Measurements from ENCODE around the gene MGMT. TPM values are rescaled to one million over a fixed set of nuclear protein-coding genes. Genes with fewer than 3 reads are reported as not detected.
"Not testable (repeated sequence)": the region's sequence is repeated elsewhere in the genome, so short reads cannot be mapped to it uniquely, and the experiment has no call there.

The MGMT gene
- total RNA-seq, 2 donors from 2014 or later, result 18.3 to 25.5 TPM

DNA sequence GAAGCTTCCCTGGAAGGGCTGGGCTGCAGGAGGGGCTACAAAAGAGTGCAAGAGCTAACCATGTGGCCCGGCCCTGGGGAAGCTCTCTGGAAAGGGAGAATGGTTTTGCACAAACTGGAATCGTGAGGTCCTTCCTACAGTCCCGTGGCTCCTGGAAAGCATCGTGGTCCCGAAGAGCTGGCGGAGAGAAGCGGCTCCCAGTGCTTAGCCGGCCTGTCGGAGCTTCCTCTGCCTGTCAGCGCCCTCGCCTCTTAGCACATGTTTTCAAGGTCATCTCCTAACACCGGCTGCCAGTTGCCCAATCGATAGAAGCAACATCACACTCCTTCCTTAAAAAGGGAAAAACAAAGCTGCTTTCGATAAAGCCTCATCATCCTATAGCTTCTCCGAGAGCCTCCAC is 42.1 kb upstream of the MGMT start:
- ATAC-seq (ENCODE audit: insufficient number of reproducible peaks, low FRiP score, low read depth) (no peak), DNase-seq (ENCODE audit: low spot score) (no peak)
- Histone ChIP-seq H3K27ac (no peak overlapping the region), H3K4me3 (no peak overlapping the region), H3K36me3 (no peaks in the 10 kb centered on the region), H3K4me1 (ENCODE audit: control insufficient read depth in 1 of 2, low read depth in 2 of 2) (no peaks in the 10 kb centered on the region), H3K27me3 (replicated peaks; ENCODE audit: insufficient read depth) (no peaks in the 10 kb centered on the region), H3K9me3 (no peaks in the 10 kb centered on the region)
- TF ChIP-seq, protein P1, sequence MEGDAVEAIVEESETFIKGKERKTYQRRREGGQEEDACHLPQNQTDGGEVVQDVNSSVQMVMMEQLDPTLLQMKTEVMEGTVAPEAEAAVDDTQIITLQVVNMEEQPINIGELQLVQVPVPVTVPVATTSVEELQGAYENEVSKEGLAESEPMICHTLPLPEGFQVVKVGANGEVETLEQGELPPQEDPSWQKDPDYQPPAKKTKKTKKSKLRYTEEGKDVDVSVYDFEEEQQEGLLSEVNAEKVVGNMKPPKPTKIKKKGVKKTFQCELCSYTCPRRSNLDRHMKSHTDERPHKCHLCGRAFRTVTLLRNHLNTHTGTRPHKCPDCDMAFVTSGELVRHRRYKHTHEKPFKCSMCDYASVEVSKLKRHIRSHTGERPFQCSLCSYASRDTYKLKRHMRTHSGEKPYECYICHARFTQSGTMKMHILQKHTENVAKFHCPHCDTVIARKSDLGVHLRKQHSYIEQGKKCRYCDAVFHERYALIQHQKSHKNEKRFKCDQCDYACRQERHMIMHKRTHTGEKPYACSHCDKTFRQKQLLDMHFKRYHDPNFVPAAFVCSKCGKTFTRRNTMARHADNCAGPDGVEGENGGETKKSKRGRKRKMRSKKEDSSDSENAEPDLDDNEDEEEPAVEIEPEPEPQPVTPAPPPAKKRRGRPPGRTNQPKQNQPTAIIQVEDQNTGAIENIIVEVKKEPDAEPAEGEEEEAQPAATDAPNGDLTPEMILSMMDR (IDR thresholded peaks at IDR 0.05), result no peak

DNA sequence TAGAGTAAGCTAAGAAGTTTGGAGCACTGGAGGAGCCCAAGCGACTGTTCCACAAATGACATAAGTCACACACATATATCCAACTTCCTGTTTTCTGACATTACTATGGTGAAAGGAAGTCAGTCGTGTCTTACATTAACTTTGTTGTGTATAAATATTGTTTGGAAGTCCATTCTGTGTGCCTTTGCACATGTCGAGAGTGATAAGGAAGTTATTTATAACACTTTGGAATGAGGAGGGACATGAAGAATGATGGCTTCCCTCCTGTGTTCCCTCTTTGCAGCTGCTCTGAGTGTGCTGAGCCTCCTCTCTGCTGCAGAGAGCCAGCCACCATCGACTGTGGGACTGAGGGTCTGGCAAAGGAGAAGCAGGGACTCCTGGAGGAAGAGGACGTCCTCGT is 40.4 kb upstream of the MGMT start:
- Histone ChIP-seq H3K4me1 (ENCODE audit: control insufficient read depth in 1 of 2, low read depth in 2 of 2) (no peaks in the 10 kb centered on the region), H3K9me3 (no peaks in the 10 kb centered on the region), H3K27ac (no peak overlapping the region), H3K4me3 (no peak overlapping the region), H3K36me3 (no peaks in the 10 kb centered on the region), H3K27me3 (replicated peaks; ENCODE audit: insufficient read depth) (no peaks in the 10 kb centered on the region)
- TF ChIP-seq, protein P1 (IDR thresholded peaks at IDR 0.05), result no peak
- ATAC-seq (ENCODE audit: insufficient number of reproducible peaks, low FRiP score, low read depth) (no peak), DNase-seq (ENCODE audit: low spot score) (no peak)

DNA sequence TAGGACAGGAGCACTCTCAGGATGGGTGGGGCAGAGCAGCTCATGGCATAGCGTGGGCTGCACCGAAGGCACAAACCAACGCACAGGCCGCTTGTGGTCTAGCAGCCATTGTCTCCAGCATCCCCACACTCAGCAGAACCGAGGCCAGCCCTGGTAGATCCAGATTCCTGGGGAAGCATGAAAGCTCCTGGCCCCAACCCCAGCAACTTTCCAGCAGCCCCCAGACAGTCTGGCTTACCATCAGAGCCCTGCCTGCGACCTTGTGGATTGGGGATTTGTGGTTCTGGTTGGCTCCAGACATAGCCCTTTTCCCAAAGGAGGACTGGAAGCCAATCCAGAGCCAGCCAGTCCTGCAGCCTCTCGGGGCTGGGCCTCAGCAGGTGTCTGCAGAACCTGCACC is 33.8 kb upstream of the MGMT start:
- Histone ChIP-seq H3K36me3 (no peaks in the 10 kb centered on the region), H3K27me3 (replicated peaks; ENCODE audit: insufficient read depth) (no peaks in the 10 kb centered on the region), H3K4me3 (no peak overlapping the region), H3K4me1 (ENCODE audit: control insufficient read depth in 1 of 2, low read depth in 2 of 2) (no peaks in the 10 kb centered on the region), H3K27ac (no peak overlapping the region), H3K9me3 (no peaks in the 10 kb centered on the region)
- no peak for ATAC-seq (ENCODE audit: insufficient number of reproducible peaks, low FRiP score, low read depth)
- DNase-seq (ENCODE audit: low spot score), result no peak
- TF ChIP-seq, protein P1 (IDR thresholded peaks at IDR 0.05), result no peak

DNA sequence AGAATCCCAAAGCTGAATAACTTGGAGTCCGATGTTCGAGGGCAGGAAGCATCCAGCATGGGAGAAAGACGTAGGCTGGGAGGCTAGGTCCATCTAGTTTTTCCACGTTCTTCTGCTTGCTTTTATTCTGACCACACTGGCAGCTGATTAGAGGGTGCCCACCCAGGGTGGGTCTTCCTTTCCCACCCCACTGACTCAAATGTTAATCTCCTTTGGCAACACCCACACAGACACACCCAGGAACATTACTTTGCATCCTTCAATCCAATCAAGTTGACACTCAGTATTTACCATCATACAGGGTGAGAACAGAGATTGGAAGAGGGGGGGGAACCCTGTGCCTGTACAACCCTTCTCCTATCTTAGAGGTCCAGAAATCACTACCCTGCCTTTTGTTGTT is 31.3 kb upstream of the MGMT start:
- not testable (repeated sequence) for H3K36me3 ChIP-seq; DNase-seq (ENCODE audit: low spot score); H3K27ac ChIP-seq; ATAC-seq (ENCODE audit: insufficient number of reproducible peaks, low FRiP score, low read depth); H3K9me3 ChIP-seq; H3K27me3 ChIP-seq (replicated peaks; ENCODE audit: insufficient read depth); H3K4me1 ChIP-seq (ENCODE audit: control insufficient read depth in 1 of 2, low read depth in 2 of 2); H3K4me3 ChIP-seq

DNA sequence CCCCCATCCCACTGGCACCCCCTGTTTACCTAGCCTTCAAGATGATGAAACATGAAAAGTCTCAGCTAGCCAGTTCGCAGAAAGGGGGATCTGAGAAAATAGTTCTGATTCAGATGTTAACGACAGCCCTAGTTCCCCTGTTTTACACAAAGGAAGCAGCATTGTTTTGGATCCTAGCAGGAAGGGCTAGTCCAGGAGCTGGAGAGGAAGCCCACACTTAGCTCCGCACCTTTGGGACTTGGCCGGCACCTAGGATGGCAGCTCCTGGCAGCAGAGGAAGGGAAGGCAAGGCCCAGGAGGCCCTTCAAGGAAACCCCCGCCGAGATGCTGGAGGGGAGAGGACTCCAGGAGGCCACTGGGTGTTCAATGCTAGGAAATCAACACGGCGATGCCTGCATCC is 29.0 kb upstream of the MGMT start:
- Histone ChIP-seq H3K9me3 (no peaks in the 10 kb centered on the region), H3K4me3 (no peak overlapping the region), H3K36me3 (no peaks in the 10 kb centered on the region), H3K27ac (no peak overlapping the region), H3K4me1 (ENCODE audit: control insufficient read depth in 1 of 2, low read depth in 2 of 2) (no peaks in the 10 kb centered on the region), H3K27me3 (replicated peaks; ENCODE audit: insufficient read depth) (no peaks in the 10 kb centered on the region)
- DNase-seq (ENCODE audit: low spot score) (no peak), ATAC-seq (ENCODE audit: insufficient number of reproducible peaks, low FRiP score, low read depth) (no peak)
- TF ChIP-seq, protein P1 (IDR thresholded peaks at IDR 0.05), result no peak

DNA sequence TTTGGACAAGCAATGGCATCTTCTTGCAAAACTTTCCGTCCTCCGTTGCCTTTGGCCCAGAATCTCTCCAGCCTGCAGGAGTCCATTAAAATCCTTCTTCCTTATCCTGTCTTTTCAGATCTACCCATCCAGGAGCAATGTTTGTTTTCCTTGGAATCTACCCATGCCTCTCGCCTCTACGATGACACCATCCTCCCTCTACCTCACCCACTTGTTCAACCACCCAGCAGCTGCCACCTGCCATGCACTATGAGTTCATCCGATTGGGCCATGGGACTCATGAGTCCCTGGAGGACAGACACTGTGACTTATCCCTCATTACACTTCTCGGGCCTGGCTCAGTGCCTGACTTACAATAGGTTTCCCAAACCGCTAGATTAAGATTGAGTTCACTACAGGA is 26.8 kb upstream of the MGMT start:
- no peak for ATAC-seq (ENCODE audit: insufficient number of reproducible peaks, low FRiP score, low read depth)
- TF ChIP-seq, protein P1 (IDR thresholded peaks at IDR 0.05), result no peak

More for the DNA sequence above, 26.8 kb upstream of the MGMT start:
- Histone ChIP-seq H3K36me3 (no peaks in the 10 kb centered on the region), H3K9me3 (no peaks in the 10 kb centered on the region), H3K27me3 (replicated peaks; ENCODE audit: insufficient read depth) (no peaks in the 10 kb centered on the region), H3K27ac (no peak overlapping the region), H3K4me1 (ENCODE audit: control insufficient read depth in 1 of 2, low read depth in 2 of 2) (no peaks in the 10 kb centered on the region), H3K4me3 (no peak overlapping the region)
- DNase-seq (ENCODE audit: low spot score), result no peak
